ES-I3 (cell line): ENCODE measurements around the gene ADAM8.

ENCODE experiments used
- H3K36me3 ChIP-seq: 2 replicates; pipeline ENCODE4 v1.6.1; 2013; ENCODE audit warnings: mild to moderate bottlenecking, low read length, control low read depth, moderate library complexity; ENCODE audit not compliant: insufficient read depth
- H3K4me1 ChIP-seq: 2 replicates; pipeline ENCODE4 v1.6.1; 2013; ENCODE audit warnings: mild to moderate bottlenecking, control low read depth, low read length; ENCODE audit not compliant: insufficient read depth
- H3K9ac ChIP-seq: 2 replicates; pipeline ENCODE4 v1.6.1; 2013; ENCODE audit warnings: low read depth, mild to moderate bottlenecking, low read length, moderate library complexity
- H3K9me3 ChIP-seq: 2 replicates; pipeline ENCODE4 v1.6.1; 2013; ENCODE audit warnings: mild to moderate bottlenecking, low read length, moderate library complexity; ENCODE audit not compliant: control insufficient read depth, insufficient read depth

ADAM8 gene

GRCh38 chr10:133249975-133250754, 26.5 kb downstream of the ADAM8 start:
- H3K4me1 ChIP-seq, result peaks cover 3% of the 10 kb centered on the region; the same call in 1 of the 2 replicates
- H3K36me3 ChIP-seq, result no peaks in the 10 kb centered on the region
- no peak overlapping the region for H3K9ac ChIP-seq
- H3K9me3 ChIP-seq, result no peaks in the 10 kb centered on the region

GRCh38 chr10:133249094-133249780, 27.4 kb downstream of the ADAM8 start:
- no peaks in the 10 kb centered on the region for H3K36me3 ChIP-seq
- H3K4me1 ChIP-seq, result peaks cover 3% of the 10 kb centered on the region; the same call in 1 of the 2 replicates
- no peaks in the 10 kb centered on the region for H3K9me3 ChIP-seq
- no peak overlapping the region for H3K9ac ChIP-seq

GRCh38 chr10:133248334-133248715, 28.3 kb downstream of the ADAM8 start:
- peaks cover 3% of the 10 kb centered on the region; the same call in 1 of the 2 replicates for H3K4me1 ChIP-seq
- H3K36me3 ChIP-seq, result no peaks in the 10 kb centered on the region
- H3K9ac ChIP-seq, result no peak overlapping the region
- H3K9me3 ChIP-seq, result no peaks in the 10 kb centered on the region

- Histone ChIP-seq H3K36me3 (no peaks in the 10 kb centered on the region), H3K4me1 (peaks cover 3% of the 10 kb centered on the region; the same call in 1 of the 2 replicates), H3K9ac (no peak overlapping the region; the same call in 1 of the 2 replicates), H3K9me3 (no peaks in the 10 kb centered on the region)
These were observed 28.9 kb downstream of the ADAM8 start for GRCh38 chr10:133247681-133248333.

- H3K36me3 ChIP-seq, result no peaks in the 10 kb centered on the region
- H3K4me1 ChIP-seq, result peaks cover 3% of the 10 kb centered on the region; the same call in 1 of the 2 replicates
- no peaks in the 10 kb centered on the region for H3K9me3 ChIP-seq
- H3K9ac ChIP-seq, result no peak overlapping the region
These were observed 30.4 kb downstream of the ADAM8 start for GRCh38 chr10:133246236-133246626.

- Histone ChIP-seq H3K9me3 (no peaks in the 10 kb centered on the region), H3K9ac (no peak overlapping the region), H3K4me1 (peaks cover 3% of the 10 kb centered on the region; the same call in 1 of the 2 replicates), H3K36me3 (no peaks in the 10 kb centered on the region)
These were observed 31.0 kb downstream of the ADAM8 start for GRCh38 chr10:133245439-133246235.

- Histone ChIP-seq H3K9ac (no peak overlapping the region), H3K36me3 (no peaks in the 10 kb centered on the region), H3K9me3 (no peaks in the 10 kb centered on the region), H3K4me1 (peaks cover 7% of the 10 kb centered on the region; the same call in 1 of the 2 replicates)
These were observed 33.1 kb downstream of the ADAM8 start for GRCh38 chr10:133243593-133243992.

- Histone ChIP-seq H3K36me3 (no peaks in the 10 kb centered on the region), H3K4me1 (peaks cover 8% of the 10 kb centered on the region; the same call in 1 of the 2 replicates)
These were observed 33.9 kb downstream of the ADAM8 start for GRCh38 chr10:133242611-133243356.

GRCh38 chr10:133241501-133242205, 35.0 kb downstream of the ADAM8 start:
- Histone ChIP-seq H3K4me1 (peaks cover 8% of the 10 kb centered on the region; the same call in 1 of the 2 replicates), H3K36me3 (no peaks in the 10 kb centered on the region), H3K9me3 (no peaks in the 10 kb centered on the region), H3K9ac (no peak overlapping the region)

More at GRCh38 chr10:133242611-133243356, 33.9 kb downstream of the ADAM8 start:
- no peak overlapping the region for H3K9ac ChIP-seq
- H3K9me3 ChIP-seq, result no peaks in the 10 kb centered on the region

GRCh38 chr10:133239990-133240389, 36.7 kb downstream of the ADAM8 start:
- Histone ChIP-seq H3K36me3 (no peaks in the 10 kb centered on the region), H3K9ac (no peak overlapping the region), H3K9me3 (no peaks in the 10 kb centered on the region), H3K4me1 (peaks cover 5% of the 10 kb centered on the region; the same call in 1 of the 2 replicates)

GRCh38 chr10:133238466-133238804, 38.2 kb downstream of the ADAM8 start:
- Histone ChIP-seq H3K4me1 (peaks cover 5% of the 10 kb centered on the region; the same call in 1 of the 2 replicates), H3K36me3 (no peaks in the 10 kb centered on the region), H3K9ac (peak overlapping the region; percentile 73), H3K9me3 (no peaks in the 10 kb centered on the region)

GRCh38 chr10:133237588-133238465, 38.8 kb downstream of the ADAM8 start, which contains the start of gene VENTX:
Gene VENTX, plus strand, starts transcription at chr10:133237855. Its CDS starts 60 bp downstream, at chr10:133237915.
- Histone ChIP-seq H3K9ac (peak within 1 kb of the TSS; percentile 73), H3K4me1 (peaks cover 5% of the 10 kb centered on the region; the same call in 1 of the 2 replicates), H3K36me3 (no peaks in the 10 kb centered on the region), H3K9me3 (no peaks in the 10 kb centered on the region)
